Measurements from ENCODE around the gene MMP8.

The MMP8 gene

GRCh38 chr11:102722821-102723220 is 1.9 kb downstream of the MMP8 start:
- no peak overlapping the region for H3K4me3 ChIP-seq (replicated peaks; ENCODE audit: low read depth, low read length)
- DNase-seq (ENCODE audit: extremely low read depth, low read depth) = no peak
- TF ChIP-seq CTCF (IDR thresholded peaks at IDR 0.05; ENCODE audit: low read depth, low read length, missing control alignments) = no peak

GRCh38 chr11:102719620-102720277 is 5.0 kb downstream of the MMP8 start:
- no peak for DNase-seq (ENCODE audit: extremely low read depth, low read depth)
- H3K4me3 ChIP-seq (replicated peaks; ENCODE audit: low read depth, low read length) = no peak overlapping the region
- no peak for TF ChIP-seq CTCF (IDR thresholded peaks at IDR 0.05; ENCODE audit: low read depth, low read length, missing control alignments)

- no peak for TF ChIP-seq CTCF (IDR thresholded peaks at IDR 0.05; ENCODE audit: low read depth, low read length, missing control alignments)
- no peak for DNase-seq (ENCODE audit: extremely low read depth, low read depth)
- no peak overlapping the region for H3K4me3 ChIP-seq (replicated peaks; ENCODE audit: low read depth, low read length)
These were observed 7.5 kb downstream of the MMP8 start for GRCh38 chr11:102717280-102717679.

- TF ChIP-seq CTCF (IDR thresholded peaks at IDR 0.05; ENCODE audit: low read depth, low read length, missing control alignments) = no peak
- no peak for DNase-seq (ENCODE audit: extremely low read depth, low read depth)
- H3K4me3 ChIP-seq (replicated peaks; ENCODE audit: low read depth, low read length) = no peak overlapping the region
These were observed 8.2 kb downstream of the MMP8 start for GRCh38 chr11:102716527-102716926.

- no peak overlapping the region for H3K4me3 ChIP-seq (replicated peaks; ENCODE audit: low read depth, low read length)
- DNase-seq (ENCODE audit: extremely low read depth, low read depth) = no peak
- no peak for TF ChIP-seq CTCF (IDR thresholded peaks at IDR 0.05; ENCODE audit: low read depth, low read length, missing control alignments)
These were observed 12.6 kb downstream of the MMP8 start for GRCh38 chr11:102712137-102712536.

GRCh38 chr11:102709201-102709945 is 15.4 kb downstream of the MMP8 start:
- DNase-seq (ENCODE audit: extremely low read depth, low read depth) = no peak
- TF ChIP-seq CTCF (IDR thresholded peaks at IDR 0.05; ENCODE audit: low read depth, low read length, missing control alignments) = no peak
- H3K4me3 ChIP-seq (replicated peaks; ENCODE audit: low read depth, low read length) = no peak overlapping the region

All from HFF-Myc (cell line).